DND-41 (cell line): ENCODE results near the gene SERPINE2.

Source experiments
- ATAC-seq: fragments of 200-7000 bp; cut with Tn5 transposase; 3 replicates; pipeline ENCODE4 v1.9.1; 2021; ENCODE audit warnings: low read depth; ENCODE audit not compliant: insufficient read depth
- DNase-seq: peaks from one replicate; pipeline ENCODE4 v3.0.0-alpha.2; 2020
- H2AFZ ChIP-seq: 2 replicates; pipeline ENCODE4 v1.6.0; 2012; ENCODE audit warnings: low read depth, low read length
- H3K27ac ChIP-seq: 2 replicates; pipeline ENCODE4 v1.5.1; 2012; ENCODE audit warnings: low read length, inconsistent platforms
- H3K27me3 ChIP-seq: fragments of 200-600 bp; sonication (generic); 2 replicates; pipeline ENCODE4 v1.6.0; 2012; ENCODE audit warnings: low read length, mild to moderate bottlenecking, inconsistent platforms; ENCODE audit not compliant: insufficient read depth, poor library complexity
- H3K36me3 ChIP-seq: 2 replicates; pipeline ENCODE4 v1.5.1; 2012; ENCODE audit warnings: low read length, inconsistent platforms; ENCODE audit not compliant: insufficient read depth
- H3K4me1 ChIP-seq: 2 replicates; pipeline ENCODE4 v1.5.1; 2012; ENCODE audit warnings: mild to moderate bottlenecking, low read length; ENCODE audit not compliant: insufficient read depth
- H3K4me2 ChIP-seq: 2 replicates; pipeline ENCODE4 v1.6.0; 2012; ENCODE audit warnings: mild to moderate bottlenecking, moderate library complexity, low read length, inconsistent platforms; ENCODE audit not compliant: insufficient read depth
- H3K4me3 ChIP-seq, 2 experiments: fragments of 200-600 bp in 1 of 2; shearing (Covaris generic) in 1 of 2; 2 replicates each; pipeline ENCODE4 v1.5.1; 2012 to 2016; ENCODE audit warnings: inconsistent platforms in 2 of 2, low read length in 2 of 2, mild to moderate bottlenecking in 2 of 2, low read depth in 1 of 2, moderate library complexity in 1 of 2
- H3K79me2 ChIP-seq: 2 replicates; pipeline ENCODE4 v1.6.0; 2012; ENCODE audit warnings: low read length, inconsistent platforms; ENCODE audit not compliant: insufficient read depth
- H3K9ac ChIP-seq: 2 replicates; pipeline ENCODE4 v1.6.0; 2012; ENCODE audit warnings: low read depth, mild to moderate bottlenecking, inconsistent platforms, low read length, moderate library complexity
- H3K9me3 ChIP-seq: 2 replicates; pipeline ENCODE4 v1.5.1; 2012; ENCODE audit warnings: low read length, moderate library complexity, mild to moderate bottlenecking, inconsistent platforms; ENCODE audit not compliant: insufficient read depth, severe bottlenecking
- H4K20me1 ChIP-seq: 2 replicates; pipeline ENCODE4 v1.6.0; 2012; ENCODE audit warnings: low read length; ENCODE audit not compliant: insufficient read depth
- EZH2 ChIP-seq: IDR thresholded peaks from 3 replicates; pipeline ENCODE4 v1.6.1; 2012; ENCODE audit warnings: borderline replicate concordance, low read depth, mild to moderate bottlenecking, moderate library complexity, low read length, inconsistent platforms; ENCODE audit not compliant: severe bottlenecking
- TF ChIP-seq, protein P1 (sequence below): IDR thresholded peaks from 2 replicates; pipeline ENCODE4 v1.5.1; 2012; ENCODE audit warnings: borderline replicate concordance, low read length, moderate library complexity, mild to moderate bottlenecking; ENCODE audit not compliant: poor library complexity, severe bottlenecking; ENCODE audit errors: extremely low read depth

Gene SERPINE2

DNA sequence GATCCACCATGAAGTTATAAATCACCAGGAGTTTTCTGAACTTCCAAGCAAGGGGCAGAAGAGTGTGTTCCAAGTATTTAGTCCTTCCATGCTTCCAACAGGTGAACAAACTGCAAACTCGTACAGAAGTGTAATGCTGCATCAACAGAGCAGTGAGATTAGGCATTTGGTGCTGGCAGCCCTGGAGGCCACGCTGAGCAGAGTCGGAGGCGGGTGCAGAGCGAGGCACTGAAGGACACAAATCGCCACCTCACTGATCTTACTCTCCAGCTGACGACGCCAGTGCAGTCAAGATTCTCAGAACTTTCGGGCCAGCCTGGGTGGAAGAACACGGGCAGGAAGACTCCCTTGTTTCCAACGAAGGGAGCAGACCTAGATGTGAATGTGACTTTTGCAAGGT, 39.2 kb downstream of the SERPINE2 start:
- Histone ChIP-seq H3K27me3 (no peaks in the 10 kb centered on the region), H3K79me2 (no peaks in the 10 kb centered on the region), H4K20me1 (no peaks in the 10 kb centered on the region), H2AFZ (no peak overlapping the region), H3K36me3 (no peaks in the 10 kb centered on the region), H3K4me1 (peaks cover 6% of the 10 kb centered on the region; the same call in 1 of the 2 replicates), H3K27ac (no peak overlapping the region), H3K9ac (no peak overlapping the region), H3K4me3 (no peak overlapping the region), H3K4me2 (no peak overlapping the region), H3K9me3 (no peaks in the 10 kb centered on the region)
- no peak for TF ChIP-seq EZH2
- TF ChIP-seq, protein P1, sequence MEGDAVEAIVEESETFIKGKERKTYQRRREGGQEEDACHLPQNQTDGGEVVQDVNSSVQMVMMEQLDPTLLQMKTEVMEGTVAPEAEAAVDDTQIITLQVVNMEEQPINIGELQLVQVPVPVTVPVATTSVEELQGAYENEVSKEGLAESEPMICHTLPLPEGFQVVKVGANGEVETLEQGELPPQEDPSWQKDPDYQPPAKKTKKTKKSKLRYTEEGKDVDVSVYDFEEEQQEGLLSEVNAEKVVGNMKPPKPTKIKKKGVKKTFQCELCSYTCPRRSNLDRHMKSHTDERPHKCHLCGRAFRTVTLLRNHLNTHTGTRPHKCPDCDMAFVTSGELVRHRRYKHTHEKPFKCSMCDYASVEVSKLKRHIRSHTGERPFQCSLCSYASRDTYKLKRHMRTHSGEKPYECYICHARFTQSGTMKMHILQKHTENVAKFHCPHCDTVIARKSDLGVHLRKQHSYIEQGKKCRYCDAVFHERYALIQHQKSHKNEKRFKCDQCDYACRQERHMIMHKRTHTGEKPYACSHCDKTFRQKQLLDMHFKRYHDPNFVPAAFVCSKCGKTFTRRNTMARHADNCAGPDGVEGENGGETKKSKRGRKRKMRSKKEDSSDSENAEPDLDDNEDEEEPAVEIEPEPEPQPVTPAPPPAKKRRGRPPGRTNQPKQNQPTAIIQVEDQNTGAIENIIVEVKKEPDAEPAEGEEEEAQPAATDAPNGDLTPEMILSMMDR: no peak
- ATAC-seq (no peak), DNase-seq (no peak)

DNA sequence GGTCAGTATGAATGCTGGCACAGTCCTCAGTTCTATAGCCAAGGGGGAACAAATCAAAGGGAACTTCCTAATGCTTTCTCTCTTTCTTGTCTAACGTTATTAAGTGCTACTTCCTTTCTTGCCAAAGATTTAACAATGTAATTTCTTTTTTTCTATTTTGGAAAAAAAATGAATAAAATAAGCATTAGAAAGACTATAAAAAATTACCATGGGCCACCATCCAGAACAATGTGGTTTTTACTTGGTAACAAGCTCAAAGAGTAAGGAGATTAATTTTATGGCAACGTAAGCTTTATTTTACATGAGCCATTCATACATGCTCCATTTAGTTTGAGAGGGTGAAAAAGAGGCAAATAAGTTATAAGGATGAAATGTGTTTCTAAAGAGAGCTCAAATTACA, 40.1 kb downstream of the SERPINE2 start:
- DNase-seq (no peak), ATAC-seq (no peak)
- Histone ChIP-seq H3K4me3 (no peak overlapping the region), H3K9me3 (no peaks in the 10 kb centered on the region), H3K27ac (no peak overlapping the region), H3K27me3 (no peaks in the 10 kb centered on the region), H3K36me3 (no peaks in the 10 kb centered on the region), H3K4me2 (no peak overlapping the region), H4K20me1 (no peaks in the 10 kb centered on the region), H3K9ac (no peak overlapping the region), H2AFZ (no peak overlapping the region), H3K79me2 (no peaks in the 10 kb centered on the region), H3K4me1 (peaks cover 6% of the 10 kb centered on the region; the same call in 1 of the 2 replicates)
- no peak for TF ChIP-seq EZH2
- TF ChIP-seq, protein P1: no peak

DNA sequence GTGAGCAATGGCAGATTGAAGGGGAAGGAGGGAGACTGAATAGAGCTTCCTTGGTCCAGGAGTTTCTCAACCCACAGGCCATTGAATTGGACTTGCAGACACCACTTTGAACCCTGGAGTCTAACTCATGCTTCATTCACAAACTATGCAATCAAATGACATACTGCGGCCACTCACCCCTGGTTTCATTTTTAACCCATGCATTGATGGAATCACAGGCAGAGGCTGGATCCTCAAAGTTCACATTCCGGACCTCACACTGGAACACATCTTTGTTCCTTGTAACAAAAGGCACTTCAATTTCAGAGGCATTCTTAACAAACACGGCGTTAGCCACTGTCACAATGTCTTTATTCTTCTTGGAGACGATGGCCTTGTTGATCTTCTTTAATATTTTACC, 41.1 kb downstream of the SERPINE2 start:
- no peak for DNase-seq
- Histone ChIP-seq H3K4me1 (peaks cover 6% of the 10 kb centered on the region; the same call in 1 of the 2 replicates), H3K79me2 (no peaks in the 10 kb centered on the region), H3K4me2 (no peak overlapping the region), H3K27me3 (no peaks in the 10 kb centered on the region), H3K9me3 (no peaks in the 10 kb centered on the region), H4K20me1 (no peaks in the 10 kb centered on the region), H3K4me3 (no peak overlapping the region), H2AFZ (no peak overlapping the region), H3K27ac (no peak overlapping the region), H3K36me3 (no peaks in the 10 kb centered on the region), H3K9ac (no peak overlapping the region)
- TF ChIP-seq, protein P1: no peak
- no peak for TF ChIP-seq EZH2
- ATAC-seq: no peak

DNA sequence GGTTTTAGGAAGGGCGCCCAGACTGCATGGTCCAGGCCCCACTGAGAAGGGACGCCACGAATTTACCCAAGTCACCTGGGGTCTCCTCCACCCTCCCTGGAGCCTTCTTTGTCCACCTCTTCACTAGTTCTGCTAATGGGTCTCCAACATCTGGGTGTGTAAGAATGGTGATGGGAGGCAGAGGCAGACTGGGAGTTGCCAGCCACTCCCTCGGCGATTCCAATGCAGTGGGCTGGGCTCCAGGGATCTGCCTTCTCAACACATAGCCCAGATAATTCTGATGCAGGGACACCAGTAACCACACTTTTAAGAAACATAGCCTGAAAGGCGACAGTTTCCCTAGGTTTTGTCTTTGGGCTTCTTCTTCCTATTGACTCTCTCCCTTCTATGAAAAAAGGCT, 42.7 kb downstream of the SERPINE2 start:
- no peak overlapping the region for H2AFZ ChIP-seq
- DNase-seq (no peak), ATAC-seq (no peak)
- H3K9me3 ChIP-seq: no peaks in the 10 kb centered on the region
- peaks cover 6% of the 10 kb centered on the region; the same call in 1 of the 2 replicates for H3K4me1 ChIP-seq
- H3K79me2 ChIP-seq: no peaks in the 10 kb centered on the region
- H3K27me3 ChIP-seq: no peaks in the 10 kb centered on the region
- no peaks in the 10 kb centered on the region for H4K20me1 ChIP-seq
- no peak overlapping the region for H3K9ac ChIP-seq
- H3K36me3 ChIP-seq: no peaks in the 10 kb centered on the region
- H3K4me2 ChIP-seq: no peak overlapping the region
- H3K27ac ChIP-seq: no peak overlapping the region
- TF ChIP-seq EZH2: no peak
- TF ChIP-seq, protein P1: no peak
- no peak overlapping the region for H3K4me3 ChIP-seq
